GM10248 (cell line): ENCODE data around the gene EFEMP2.

Experiments used
- CTCF ChIA-PET: fragments of 300-600 bp; sonication (Branson Sonifier 250); formaldehyde crosslinking; extraction: SDS; loops from one replicate; lab custom pipeline; 2021; ENCODE audit warnings: antibody characterized with exemption; lab: Yijun Ruan, JAX
- POLR2A ChIA-PET: fragments of 350-650 bp; sonication (Branson Sonifier 250); formaldehyde crosslinking; extraction: SDS; loops from one replicate; lab custom pipeline; 2020; ENCODE audit warnings: antibody characterized with exemption; lab: Yijun Ruan, JAX
- DNase-seq: peaks from one replicate; pipeline ENCODE4 v3.0.0; 2012; ENCODE audit errors: extremely low spot score
- TF ChIP-seq, protein P1 (sequence below): IDR thresholded peaks from 2 replicates; pipeline ENCODE4 v1.5.1; 2012; ENCODE audit warnings: mild to moderate bottlenecking, low read depth; ENCODE audit errors: extremely low read depth, missing control alignments, control extremely low read depth

EFEMP2 gene

DNA sequence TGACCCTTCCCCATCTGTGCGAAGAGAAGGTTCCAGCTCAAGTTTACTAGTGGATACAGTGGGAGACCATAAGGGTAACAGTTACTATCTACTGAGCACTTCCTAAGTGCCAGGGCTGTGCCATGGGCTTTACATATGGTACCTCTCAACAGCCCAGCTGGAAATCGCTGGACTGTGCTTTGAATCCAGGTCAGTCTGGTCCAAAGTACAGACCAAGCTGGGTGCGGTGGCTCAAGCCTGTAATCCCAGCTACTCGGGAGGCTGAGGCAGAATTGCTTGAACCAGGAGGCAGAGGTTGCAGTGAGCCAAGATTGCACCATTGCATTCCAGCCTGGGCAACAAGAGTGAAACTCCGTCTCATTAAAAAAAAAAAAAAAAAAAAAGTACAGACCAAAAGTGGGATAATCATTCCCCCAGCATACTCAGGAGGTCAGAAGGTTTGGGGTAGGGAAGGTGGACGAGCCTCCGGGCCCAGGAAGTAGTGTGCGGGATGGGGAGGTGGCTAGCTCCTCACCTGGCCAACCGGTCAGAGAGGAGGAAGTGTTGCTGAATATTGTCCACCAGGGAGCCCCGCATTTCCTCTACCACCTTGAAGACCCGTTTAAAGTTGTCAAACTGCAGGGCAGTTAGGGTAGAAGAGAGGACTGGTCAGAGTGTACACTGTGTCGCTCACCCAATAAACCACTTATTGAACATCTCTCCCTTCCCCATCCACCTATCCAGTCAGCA, 13.4 kb upstream of the EFEMP2 start:
- no peak for DNase-seq
- POLR2A ChIA-PET: no interaction called here
- TF ChIP-seq, protein P1, sequence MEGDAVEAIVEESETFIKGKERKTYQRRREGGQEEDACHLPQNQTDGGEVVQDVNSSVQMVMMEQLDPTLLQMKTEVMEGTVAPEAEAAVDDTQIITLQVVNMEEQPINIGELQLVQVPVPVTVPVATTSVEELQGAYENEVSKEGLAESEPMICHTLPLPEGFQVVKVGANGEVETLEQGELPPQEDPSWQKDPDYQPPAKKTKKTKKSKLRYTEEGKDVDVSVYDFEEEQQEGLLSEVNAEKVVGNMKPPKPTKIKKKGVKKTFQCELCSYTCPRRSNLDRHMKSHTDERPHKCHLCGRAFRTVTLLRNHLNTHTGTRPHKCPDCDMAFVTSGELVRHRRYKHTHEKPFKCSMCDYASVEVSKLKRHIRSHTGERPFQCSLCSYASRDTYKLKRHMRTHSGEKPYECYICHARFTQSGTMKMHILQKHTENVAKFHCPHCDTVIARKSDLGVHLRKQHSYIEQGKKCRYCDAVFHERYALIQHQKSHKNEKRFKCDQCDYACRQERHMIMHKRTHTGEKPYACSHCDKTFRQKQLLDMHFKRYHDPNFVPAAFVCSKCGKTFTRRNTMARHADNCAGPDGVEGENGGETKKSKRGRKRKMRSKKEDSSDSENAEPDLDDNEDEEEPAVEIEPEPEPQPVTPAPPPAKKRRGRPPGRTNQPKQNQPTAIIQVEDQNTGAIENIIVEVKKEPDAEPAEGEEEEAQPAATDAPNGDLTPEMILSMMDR: no peak
- CTCF ChIA-PET: interaction anchor here (0.5 to 19.3 kb wide), 28 partner anchors 4 to 591 kb away, joined by 3 to 535 read pairs (median 13); partner anchors contain the start of genes CCDC85B, CFL1, CTSW and EFEMP2

DNA sequence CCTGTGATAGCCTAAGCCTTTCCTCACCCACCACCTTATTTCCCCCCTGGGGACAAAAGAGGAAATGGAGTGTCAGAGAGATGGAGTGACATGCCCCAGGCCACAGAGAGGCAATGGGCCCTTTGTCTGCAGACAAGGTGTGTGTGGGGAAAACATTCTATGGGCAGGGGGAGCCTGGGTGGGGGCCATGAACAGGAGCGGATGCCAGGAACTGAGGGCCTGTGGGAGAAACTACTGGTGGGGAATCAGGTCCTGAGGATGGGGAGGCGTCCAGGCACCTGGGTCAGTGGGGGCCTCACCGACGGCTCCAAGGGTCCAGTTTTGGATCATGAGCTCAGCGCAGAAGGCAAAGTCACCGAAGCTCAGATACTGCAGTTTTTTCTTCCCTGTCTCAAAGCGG, 12.6 kb upstream of the EFEMP2 start:
- CTCF ChIA-PET: interaction anchor here (0.9 to 19.3 kb wide), 48 partner anchors 3 to 590 kb away, joined by 3 to 535 read pairs (median 6); partner anchors contain the start of genes BANF1, CATSPER1, CCDC85B and CFL1
- POLR2A ChIA-PET: interaction anchor here (0.6 to 1.1 kb wide), 3 partner anchors 8 to 116 kb away, joined by 3 to 5 read pairs (median 3); no protein-coding TSS in a partner anchor
- TF ChIP-seq, protein P1: no peak
- no peak for DNase-seq

DNA sequence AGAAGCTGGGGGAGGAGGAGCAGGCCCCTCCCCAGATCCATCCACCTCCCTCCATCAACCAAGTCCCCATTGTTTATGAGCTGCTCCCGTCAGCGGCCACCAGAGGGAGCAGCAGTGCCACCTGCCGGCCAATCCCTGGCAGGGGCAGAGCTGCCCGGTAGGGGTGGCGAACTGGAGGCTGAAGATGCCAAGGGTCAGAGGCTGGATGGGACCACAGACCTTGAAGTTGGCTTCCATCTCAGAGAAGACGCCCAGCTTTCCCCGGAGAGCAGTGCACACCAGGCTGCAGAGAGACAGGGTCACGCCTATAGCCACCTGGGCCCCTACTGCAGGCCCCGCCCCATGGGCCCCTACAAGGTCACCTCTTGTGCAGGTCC, 12.1 kb upstream of the EFEMP2 start:
- TF ChIP-seq, protein P1: peak; percentile 100
- ChIA-PET POLR2A (interaction anchor here (0.6 to 1.5 kb wide), 4 partner anchors 9 to 116 kb away, joined by 3 to 5 read pairs (median 4); no protein-coding TSS in a partner anchor), CTCF (interaction anchor here (0.7 to 19.3 kb wide), 60 partner anchors 2 to 589 kb away, joined by 3 to 535 read pairs (median 5); partner anchors contain the start of genes BANF1, CATSPER1, CCDC85B and CFL1)
- DNase-seq: peak; percentile 88

DNA sequence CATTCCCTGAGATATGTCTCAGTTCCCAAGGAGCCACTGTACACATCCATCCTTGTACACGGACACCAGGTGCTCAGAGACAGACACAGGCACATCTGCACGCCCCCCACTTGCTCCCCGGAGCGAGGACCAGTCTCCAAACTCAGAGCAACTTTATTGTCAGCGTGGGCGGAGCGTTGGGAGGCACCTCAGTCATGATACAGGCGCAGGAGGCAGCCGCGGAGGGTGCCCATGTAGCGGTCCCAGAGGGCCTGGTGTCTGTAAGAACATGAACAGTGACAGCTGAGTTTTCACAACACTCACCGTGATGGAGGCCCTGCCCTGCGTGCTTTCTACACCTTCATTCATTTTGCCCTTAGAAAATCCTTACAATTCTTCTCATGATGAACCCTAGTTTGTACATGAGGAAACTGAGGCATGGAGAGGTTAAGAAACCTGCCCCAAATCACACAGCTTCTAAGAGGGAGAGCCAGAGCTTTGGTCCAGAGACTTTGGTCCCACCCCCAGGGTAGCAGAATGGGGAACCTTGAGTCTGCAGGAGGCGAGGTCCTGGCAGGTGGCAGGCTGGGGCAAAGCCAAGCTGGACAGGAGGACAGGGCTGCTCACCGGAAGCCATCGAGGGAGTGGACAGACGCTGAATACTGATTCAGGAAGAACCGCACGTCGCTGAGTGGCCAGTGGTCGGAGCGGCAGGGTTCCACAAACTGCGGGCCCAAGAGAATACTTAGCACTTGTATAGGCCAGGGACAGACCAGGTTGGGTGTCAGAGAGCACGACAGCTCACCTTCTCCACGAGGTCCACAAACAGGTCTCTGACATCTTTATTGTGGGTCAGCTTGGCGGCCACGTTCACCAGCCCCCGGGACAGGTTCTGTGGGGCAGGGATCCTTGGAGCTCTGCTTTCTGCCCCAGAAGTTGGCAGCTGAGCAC, 11.5 kb upstream of the EFEMP2 start:
- ChIA-PET POLR2A (interaction anchor here (0.5 to 1.5 kb wide), 4 partner anchors 9 to 40 kb away, joined by 3 to 6 read pairs (median 5); no protein-coding TSS in a partner anchor), CTCF (interaction anchor here (0.7 to 19.3 kb wide), 58 partner anchors 8 to 271 kb away, joined by 3 to 535 read pairs (median 5); partner anchors contain the start of genes BANF1, CATSPER1, CCDC85B and CFL1)
- DNase-seq: no peak
- TF ChIP-seq, protein P1: no peak

DNA sequence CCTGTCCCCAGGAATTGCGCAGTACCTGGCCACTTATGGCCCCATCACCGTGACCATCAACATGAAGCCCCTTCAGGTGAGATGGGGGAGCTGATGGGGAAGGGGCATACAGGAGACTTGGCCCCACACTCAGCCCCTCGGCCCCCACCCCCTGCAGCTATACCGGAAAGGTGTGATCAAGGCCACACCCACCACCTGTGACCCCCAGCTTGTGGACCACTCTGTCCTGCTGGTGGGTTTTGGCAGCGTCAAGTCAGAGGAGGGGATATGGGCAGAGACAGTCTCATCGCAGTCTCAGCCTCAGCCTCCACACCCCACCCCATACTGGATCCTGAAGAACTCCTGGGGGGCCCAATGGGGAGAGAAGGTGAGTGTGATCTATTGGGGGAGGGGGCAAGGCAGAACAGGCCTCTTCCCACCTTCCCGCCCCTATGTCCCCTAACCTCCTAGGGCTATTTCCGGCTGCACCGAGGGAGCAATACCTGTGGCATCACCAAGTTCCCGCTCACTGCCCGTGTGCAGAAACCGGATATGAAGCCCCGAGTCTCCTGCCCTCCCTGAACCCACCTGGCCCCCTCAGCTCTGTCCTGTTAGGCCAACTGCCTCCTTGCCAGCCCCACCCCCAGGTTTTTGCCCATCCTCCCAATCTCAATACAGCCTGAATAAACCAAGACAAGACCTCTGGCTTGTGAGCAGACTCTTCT, 10.6 kb upstream of the EFEMP2 start:
- TF ChIP-seq, protein P1: no peak
- DNase-seq: no peak
- POLR2A ChIA-PET: interaction anchor here (1.5 kb wide), 1 partner anchor 17 kb away, joined by 5 read pairs; no protein-coding TSS in a partner anchor
- CTCF ChIA-PET: interaction anchor here (1.1 to 19.3 kb wide), 16 partner anchors 7 to 230 kb away, joined by 3 to 535 read pairs (median 12); partner anchors contain the start of genes CCDC85B, CFL1, EFEMP2 and FIBP
